Measurements from ENCODE around the gene PIMREG.

The PIMREG gene

GRCh38 chr17:6494239-6494941, 50.1 kb downstream of the PIMREG start:
- Mint-ChIP-seq H3K9me3 (no peaks in the 10 kb centered on the region), H3K4me1 (peaks cover 71% of the 10 kb centered on the region), H3K36me3 (ENCODE audit: low read depth) (no peaks in the 10 kb centered on the region), H3K27ac (peak overlapping the region; percentile 45 to 64 (median 58)), H3K27me3 (ENCODE audit: low read depth) (peaks cover 7% of the 10 kb centered on the region), H3K4me3 (peak overlapping the region in 1 of 3 experiments; percentile 11)
- TF ChIP-seq, protein P1, sequence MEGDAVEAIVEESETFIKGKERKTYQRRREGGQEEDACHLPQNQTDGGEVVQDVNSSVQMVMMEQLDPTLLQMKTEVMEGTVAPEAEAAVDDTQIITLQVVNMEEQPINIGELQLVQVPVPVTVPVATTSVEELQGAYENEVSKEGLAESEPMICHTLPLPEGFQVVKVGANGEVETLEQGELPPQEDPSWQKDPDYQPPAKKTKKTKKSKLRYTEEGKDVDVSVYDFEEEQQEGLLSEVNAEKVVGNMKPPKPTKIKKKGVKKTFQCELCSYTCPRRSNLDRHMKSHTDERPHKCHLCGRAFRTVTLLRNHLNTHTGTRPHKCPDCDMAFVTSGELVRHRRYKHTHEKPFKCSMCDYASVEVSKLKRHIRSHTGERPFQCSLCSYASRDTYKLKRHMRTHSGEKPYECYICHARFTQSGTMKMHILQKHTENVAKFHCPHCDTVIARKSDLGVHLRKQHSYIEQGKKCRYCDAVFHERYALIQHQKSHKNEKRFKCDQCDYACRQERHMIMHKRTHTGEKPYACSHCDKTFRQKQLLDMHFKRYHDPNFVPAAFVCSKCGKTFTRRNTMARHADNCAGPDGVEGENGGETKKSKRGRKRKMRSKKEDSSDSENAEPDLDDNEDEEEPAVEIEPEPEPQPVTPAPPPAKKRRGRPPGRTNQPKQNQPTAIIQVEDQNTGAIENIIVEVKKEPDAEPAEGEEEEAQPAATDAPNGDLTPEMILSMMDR (IDR thresholded peaks at IDR 0.05; ENCODE audit: unreplicated experiment in 3 of 3), result no peak

DNA sequence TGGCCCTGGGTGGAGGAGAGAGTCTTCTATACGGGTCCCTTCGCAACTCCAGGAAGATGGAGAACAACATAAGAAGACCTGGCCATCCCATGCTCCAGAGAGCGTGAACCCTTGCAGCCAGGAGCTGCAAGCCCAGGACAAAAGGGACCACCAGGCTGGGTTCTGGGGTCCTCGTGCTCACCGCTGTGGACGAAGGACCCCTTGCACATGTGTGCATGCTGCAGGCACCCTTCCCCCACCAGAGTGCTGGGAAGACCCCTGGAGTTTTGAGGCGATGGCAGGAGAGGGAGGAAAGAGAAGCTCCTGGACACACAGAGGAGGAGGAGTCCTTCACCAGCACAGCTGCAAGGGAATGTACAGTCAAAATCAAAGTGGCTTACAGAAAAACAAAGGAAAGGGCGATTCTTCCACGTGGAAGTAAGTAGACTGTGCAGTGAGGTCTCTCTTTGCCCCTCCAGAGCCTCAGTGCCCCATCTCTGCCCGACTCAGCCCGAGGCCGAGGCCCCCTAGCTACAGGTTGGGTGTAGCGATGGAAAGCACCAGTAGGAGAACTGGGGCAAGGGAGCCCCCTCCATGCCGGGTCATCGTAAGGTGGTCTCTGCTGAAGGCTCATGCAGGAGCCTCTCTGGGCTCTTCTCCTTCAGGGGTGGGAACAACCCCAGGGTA, 51.3 kb downstream of the PIMREG start:
- Mint-ChIP-seq H3K27me3 (ENCODE audit: low read depth) (peaks cover 3% of the 10 kb centered on the region), H3K36me3 (ENCODE audit: low read depth) (no peaks in the 10 kb centered on the region), H3K27ac (peak overlapping the region; percentile 58 to 84 (median 77)), H3K9me3 (no peaks in the 10 kb centered on the region), H3K4me3 (peak overlapping the region; percentile 40 to 63 (median 42)), H3K4me1 (peaks cover 70% of the 10 kb centered on the region)
- TF ChIP-seq, protein P1 (IDR thresholded peaks at IDR 0.05; ENCODE audit: unreplicated experiment in 3 of 3), result peak in 1 of 3 experiments; percentile 16

DNA sequence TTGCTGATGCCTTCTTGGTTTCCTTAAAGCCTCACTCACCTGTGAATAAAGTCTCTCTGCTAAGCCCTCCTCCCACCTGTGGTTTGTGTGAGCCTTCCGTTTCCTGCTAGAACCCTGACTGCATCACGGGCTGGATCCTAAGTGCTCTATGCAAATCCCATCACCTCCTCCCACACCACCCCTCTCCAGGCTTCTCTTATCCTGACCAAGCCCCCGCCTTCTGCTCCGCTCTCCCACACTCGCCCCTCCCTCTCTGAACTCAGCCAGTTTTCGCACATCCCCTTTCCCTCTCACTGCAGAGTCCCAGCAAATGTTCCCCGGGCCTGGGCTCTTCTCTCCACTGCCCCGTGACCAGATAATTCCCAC, 51.8 kb downstream of the PIMREG start:
- TF ChIP-seq, protein P1 (IDR thresholded peaks at IDR 0.05; ENCODE audit: unreplicated experiment in 3 of 3), result no peak
- Mint-ChIP-seq H3K36me3 (ENCODE audit: low read depth) (no peaks in the 10 kb centered on the region), H3K4me1 (peaks cover 70% of the 10 kb centered on the region), H3K9me3 (no peaks in the 10 kb centered on the region), H3K27ac (peak overlapping the region; percentile 58 to 84 (median 77)), H3K27me3 (ENCODE audit: low read depth) (peaks cover 3% of the 10 kb centered on the region), H3K4me3 (peak overlapping the region; percentile 29 to 63 (median 51))

- H3K9me3 Mint-ChIP-seq, result no peaks in the 10 kb centered on the region
- peaks cover 3% of the 10 kb centered on the region for H3K27me3 Mint-ChIP-seq (ENCODE audit: low read depth)
- H3K4me3 Mint-ChIP-seq, result peak overlapping the region; percentile 29 to 63 (median 51)
- no peaks in the 10 kb centered on the region for H3K36me3 Mint-ChIP-seq (ENCODE audit: low read depth)
- peaks cover 70% of the 10 kb centered on the region for H3K4me1 Mint-ChIP-seq
- H3K27ac Mint-ChIP-seq, result peak overlapping the region; percentile 58 to 84 (median 77)
- TF ChIP-seq, protein P1 (IDR thresholded peaks at IDR 0.05; ENCODE audit: unreplicated experiment in 3 of 3), result no peak
Measured at GRCh38 chr17:6496640-6497441, 52.6 kb downstream of the PIMREG start.

DNA sequence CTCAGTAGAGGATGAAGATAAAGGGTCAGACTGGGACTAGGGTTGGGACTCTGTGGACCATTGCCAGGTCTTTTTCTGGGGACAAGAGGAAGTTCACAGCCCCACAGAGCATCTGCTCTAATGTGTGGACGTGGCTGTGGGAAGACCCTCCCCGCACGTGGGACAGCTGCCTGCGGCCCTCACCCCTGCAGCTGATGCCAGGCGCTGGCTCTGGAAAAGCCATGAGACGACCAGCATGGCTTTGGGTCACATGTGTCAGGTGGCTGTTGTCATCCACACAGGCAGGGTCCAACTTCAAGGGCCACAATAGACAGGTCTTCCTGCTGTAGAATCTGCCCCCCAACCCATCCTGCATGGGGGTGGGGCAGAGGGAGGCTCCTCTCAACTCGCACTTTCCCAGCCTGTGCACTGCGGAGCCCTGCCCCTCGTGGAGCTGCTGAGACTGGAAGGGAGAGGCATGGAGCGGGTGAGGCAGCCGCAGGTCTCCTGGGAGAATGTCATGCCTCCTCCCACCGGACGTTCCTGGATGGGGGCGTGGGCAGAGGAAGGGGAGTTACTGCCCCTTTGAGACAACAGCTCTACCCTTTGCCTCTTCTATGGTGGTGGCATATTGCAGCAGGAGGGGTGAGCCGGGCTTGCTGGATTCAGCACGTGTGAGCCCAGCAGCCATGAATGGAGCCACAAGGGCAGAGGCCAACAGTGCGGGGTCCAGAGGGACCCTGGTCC, 53.4 kb downstream of the PIMREG start:
- no peaks in the 10 kb centered on the region for H3K9me3 Mint-ChIP-seq
- H3K4me3 Mint-ChIP-seq, result peak overlapping the region in 1 of 3 experiments; percentile 29
- no peaks in the 10 kb centered on the region for H3K36me3 Mint-ChIP-seq (ENCODE audit: low read depth)
- peaks cover 3% of the 10 kb centered on the region for H3K27me3 Mint-ChIP-seq (ENCODE audit: low read depth)
- TF ChIP-seq, protein P1 (IDR thresholded peaks at IDR 0.05; ENCODE audit: unreplicated experiment in 3 of 3), result no peak
- H3K27ac Mint-ChIP-seq, result peak overlapping the region in 2 of 3 experiments; percentile 58 to 84
- peaks cover 70% of the 10 kb centered on the region for H3K4me1 Mint-ChIP-seq
